Measurements from ENCODE around the gene ZWILCH. TPM values are rescaled to one million over a fixed set of nuclear protein-coding genes. Genes with fewer than 3 reads are reported as not detected.

ZWILCH gene
- total RNA-seq, 4 donors from 2014 or later: 2.3 to 4.9 (median 3.6) TPM

GRCh38 chr15:66488525-66488924, 16.6 kb upstream of the ZWILCH start:
- no peak overlapping the region for H3K4me3 ChIP-seq (ENCODE audit: low read depth, poor library complexity, severe bottlenecking)
- no peak for TF ChIP-seq CTCF (IDR thresholded peaks at IDR 0.05)
- no peak for TF ChIP-seq POLR2A (IDR thresholded peaks at IDR 0.05)
- intact Hi-C loops (cut with DNase I; ENCODE audit: low total_unique reads): no loop called here
- WGBS, 2 donors: 68 to 78% methylated on average over 5 of the region's 5 CpGs
- DNase-seq (ENCODE audit: low spot score in 2 of 2): no peak

GRCh38 chr15:66489179-66489791, 15.8 kb upstream of the ZWILCH start:
- WGBS, 2 donors: 42 to 65% methylated on average over 6 of the region's 6 CpGs
- H3K4me3 ChIP-seq (ENCODE audit: low read depth, poor library complexity, severe bottlenecking): no peak overlapping the region
- TF ChIP-seq POLR2A (IDR thresholded peaks at IDR 0.05) (no peak), CTCF (IDR thresholded peaks at IDR 0.05) (no peak)
- peak in 1 of 2 donors; percentile 76 for DNase-seq (ENCODE audit: low spot score in 2 of 2)
- intact Hi-C loops (cut with DNase I; ENCODE audit: low total_unique reads): no loop called here

GRCh38 chr15:66491846-66492245, 13.3 kb upstream of the ZWILCH start:
- TF ChIP-seq POLR2A (IDR thresholded peaks at IDR 0.05) (no peak), CTCF (IDR thresholded peaks at IDR 0.05) (no peak)

GRCh38 chr15:66494262-66494661, 10.9 kb upstream of the ZWILCH start:
- TF ChIP-seq POLR2A (IDR thresholded peaks at IDR 0.05) (no peak), CTCF (IDR thresholded peaks at IDR 0.05) (no peak)
- WGBS, 2 donors: 85% methylated on average over 2 of the region's 2 CpGs

More at GRCh38 chr15:66491846-66492245, 13.3 kb upstream of the ZWILCH start:
- H3K4me3 ChIP-seq (ENCODE audit: low read depth, poor library complexity, severe bottlenecking): no peak overlapping the region
- DNase-seq (ENCODE audit: low spot score in 2 of 2): no peak
- intact Hi-C loops (cut with DNase I; ENCODE audit: low total_unique reads): loop anchor here (10.0 kb wide), 1 partner anchor 107 kb away; the partner anchor contains the start of gene MAP2K1
- 93 to 97% methylated on average over 3 of the region's 3 CpGs for WGBS, 2 donors

GRCh38 chr15:66496951-66497501, 8.1 kb upstream of the ZWILCH start:
- peak in 1 of 2 donors; percentile 74 for DNase-seq (ENCODE audit: low spot score in 2 of 2)
- intact Hi-C loops (cut with DNase I; ENCODE audit: low total_unique reads): loop anchor here (10.0 kb wide), 1 partner anchor 112 kb away; the partner anchor contains the start of gene MAP2K1
- H3K4me3 ChIP-seq (ENCODE audit: low read depth, poor library complexity, severe bottlenecking): peak overlapping the region; percentile 81
- WGBS, 2 donors: 16 to 22% methylated on average over 17 of the region's 17 CpGs
- TF ChIP-seq CTCF (IDR thresholded peaks at IDR 0.05): no peak
- no peak for TF ChIP-seq POLR2A (IDR thresholded peaks at IDR 0.05)

More at GRCh38 chr15:66494262-66494661, 10.9 kb upstream of the ZWILCH start:
- H3K4me3 ChIP-seq (ENCODE audit: low read depth, poor library complexity, severe bottlenecking): no peak overlapping the region
- DNase-seq (ENCODE audit: low spot score in 2 of 2): no peak
- intact Hi-C loops (cut with DNase I; ENCODE audit: low total_unique reads): loop anchor here (10.0 kb wide), 1 partner anchor 109 kb away; the partner anchor contains the start of gene MAP2K1
